MM.1S (cell line): Measurements from ENCODE around the gene PTPRN2.

Experiments
- CTCF ChIP-seq: fragments of 300-600 bp; sonication (generic); IDR thresholded peaks from 2 replicates; pipeline ENCODE4 v1.5.1; 2016; ENCODE audit warnings: antibody characterized with exemption, low read length, mixed read lengths
- EZH2 ChIP-seq: fragments of 300-600 bp; sonication (generic); optimal IDR thresholded peaks from 2 replicates; pipeline ENCODE3; 2017; ENCODE audit warnings: low read depth, mild to moderate bottlenecking, antibody characterized with exemption, low read length, mixed read lengths

- TF ChIP-seq CTCF (no peak), EZH2 (no peak)
Observed at GRCh38 chr7:158583143-158583542, 4.5 kb downstream of the PTPRN2 start.
